Occipital lobe (tissue), 2 donors: ENCODE results near the gene ARHGAP8. TPM values are rescaled to one million over a fixed set of nuclear protein-coding genes. Genes with fewer than 3 reads are reported as not detected.

ENCODE experiments used
- DNase-seq: peaks from one replicate; lab custom pipeline; 2025; lab: John Stamatoyannopoulos, UW
- total RNA-seq: library from RNA; depleted of rRNA; stranded (reverse); fragments of >200 nt; gene quantifications from one replicate; pipeline ENCODE4 v1.2.3, GENCODE V29; 2014

The ARHGAP8 gene
- total RNA-seq, 1 donor from 2014 or later: 1.4 TPM

DNA sequence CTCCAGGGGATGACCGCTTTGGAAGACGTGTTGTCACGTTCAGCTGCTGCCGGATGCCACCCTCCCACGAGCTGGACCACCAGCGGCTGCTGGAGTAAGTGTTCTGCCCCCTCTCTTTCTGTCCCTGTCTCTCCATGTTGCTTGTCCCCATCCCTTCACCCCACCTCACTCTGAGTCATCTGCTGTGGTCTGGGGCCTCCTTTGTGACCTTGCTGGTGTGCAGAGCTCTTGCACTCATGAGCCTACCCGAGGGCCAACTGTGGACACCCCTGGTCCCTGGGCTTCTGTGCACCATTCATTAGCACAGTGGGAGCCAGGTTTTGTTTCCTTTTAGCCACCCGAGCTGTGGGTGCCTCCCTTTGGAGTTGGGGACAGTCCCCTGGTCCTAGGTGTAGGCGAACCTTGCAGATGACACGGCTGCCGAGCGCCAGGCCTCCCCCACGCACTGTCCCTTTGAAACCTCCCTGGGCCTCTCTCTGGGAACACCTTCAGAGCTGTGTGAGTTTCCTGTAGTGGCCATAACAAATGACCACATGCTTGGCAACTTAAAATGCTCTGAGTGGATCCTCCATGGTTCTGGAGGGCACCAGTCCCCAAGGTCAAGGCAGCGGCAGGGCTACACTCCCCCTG, 49.8 kb downstream of the ARHGAP8 start:
- DNase-seq: no peak

DNA sequence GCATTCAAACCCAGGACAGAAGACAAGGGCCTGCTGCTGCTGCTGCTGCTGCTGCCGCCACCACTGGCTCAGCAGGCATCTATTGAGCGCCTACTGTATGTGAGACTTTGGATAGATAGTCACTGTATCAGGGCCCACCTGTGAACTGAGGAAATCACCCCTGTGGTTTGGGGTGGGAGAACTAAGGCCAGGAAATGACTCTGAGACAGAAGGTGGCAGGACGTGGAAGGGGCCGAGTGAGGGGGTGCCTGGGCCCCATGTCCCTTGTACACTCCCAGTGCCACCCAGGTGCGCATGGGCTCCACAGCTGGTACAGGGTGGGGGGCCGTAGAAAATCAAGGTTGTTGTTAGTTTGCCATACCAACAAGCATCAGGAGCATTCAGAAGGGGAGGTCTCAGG, 50.6 kb downstream of the ARHGAP8 start:
- no peak for DNase-seq

DNA sequence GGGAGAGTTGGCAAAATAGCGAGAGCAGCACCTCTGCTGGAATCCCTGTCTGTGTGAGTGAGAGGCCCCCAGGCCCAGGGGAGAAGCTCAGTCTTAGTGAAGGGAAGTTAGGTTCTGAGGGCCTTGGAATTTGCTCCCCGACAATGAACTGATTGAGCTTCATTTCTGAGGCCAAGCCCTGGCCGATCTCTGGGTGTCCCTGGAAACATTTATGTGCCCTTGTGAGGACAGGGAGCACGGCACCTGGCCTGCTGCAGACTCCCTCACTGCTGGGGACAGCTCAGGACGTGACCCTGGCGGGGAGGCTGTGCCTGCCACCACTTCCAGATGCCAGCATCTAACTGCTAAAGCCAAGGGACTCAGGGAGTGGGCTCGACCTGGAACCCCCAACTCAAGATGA, 52.0 kb downstream of the ARHGAP8 start:
- no peak for DNase-seq

DNA sequence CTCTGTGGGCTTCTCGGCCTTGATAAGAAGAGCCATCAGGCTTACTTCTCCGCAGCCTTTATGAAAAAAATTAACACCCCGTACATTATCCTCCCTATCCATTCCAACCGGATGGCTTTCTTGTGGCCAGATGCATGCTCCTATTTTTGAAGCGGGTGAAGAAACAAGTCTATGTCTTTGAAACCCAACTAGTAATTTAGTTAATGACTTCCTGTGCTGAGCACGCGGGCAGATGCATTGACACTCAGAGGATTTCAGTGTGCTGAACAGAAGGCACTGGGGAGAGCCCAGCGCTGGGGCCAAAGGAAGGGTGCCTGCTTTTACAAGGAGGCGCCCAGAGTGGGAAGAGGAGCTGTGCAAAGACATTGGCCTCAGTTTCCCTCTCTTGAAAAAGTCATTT, 53.3 kb downstream of the ARHGAP8 start:
- DNase-seq: no peak

DNA sequence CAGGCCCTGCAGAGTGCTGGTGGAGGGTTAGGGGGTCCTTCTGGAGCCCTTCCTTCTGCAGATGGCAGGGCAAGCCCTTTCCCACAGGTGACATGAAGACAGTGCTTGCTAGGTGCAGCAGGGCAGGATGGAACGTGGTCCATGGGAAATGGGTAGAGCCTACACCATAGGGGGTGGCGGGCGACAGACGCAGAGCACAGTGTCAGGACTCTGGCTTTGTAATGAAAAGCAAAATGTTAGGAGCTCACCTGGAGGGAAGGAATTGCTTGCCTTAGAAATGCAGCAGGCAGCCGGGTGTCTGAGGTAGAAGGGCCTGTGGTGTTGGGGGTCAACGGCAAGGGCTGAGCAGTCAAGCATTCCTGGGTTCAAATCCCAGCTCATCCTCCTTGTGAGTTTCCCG, 54.9 kb downstream of the ARHGAP8 start:
- no peak for DNase-seq

DNA sequence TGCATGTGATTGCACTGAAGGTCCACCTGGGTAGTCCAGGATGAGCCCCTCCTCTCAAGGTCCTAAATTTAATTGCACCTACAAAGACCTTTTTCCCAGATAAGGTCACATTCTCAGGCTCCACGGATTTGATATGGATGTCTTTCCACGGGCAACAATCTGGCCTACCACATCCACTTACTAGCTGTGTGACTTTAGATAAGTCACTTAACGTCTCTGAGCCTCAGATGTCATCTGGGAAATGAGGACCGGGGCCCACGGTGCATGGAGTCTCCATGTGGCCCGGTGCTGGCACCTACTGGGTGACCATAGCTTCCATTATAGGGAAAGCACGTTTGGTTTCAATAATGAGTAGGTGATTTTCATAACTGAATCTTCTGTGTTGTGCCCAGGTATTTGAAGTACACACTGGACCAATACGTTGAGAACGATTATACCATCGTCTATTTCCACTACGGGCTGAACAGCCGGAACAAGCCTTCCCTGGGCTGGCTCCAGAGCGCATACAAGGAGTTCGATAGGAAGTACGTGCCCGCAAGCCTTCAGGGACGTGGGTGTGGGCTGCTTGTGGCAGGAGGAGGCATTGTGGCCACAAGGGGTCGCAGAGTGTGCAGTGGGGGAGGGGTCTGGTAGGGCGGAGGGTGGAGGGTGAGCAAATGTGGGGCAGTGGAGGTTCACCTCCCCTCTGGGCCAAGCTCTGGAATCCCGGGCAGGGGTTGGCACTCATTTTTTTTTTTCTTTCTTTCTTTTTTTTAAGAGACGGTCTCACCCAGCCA, 55.7 kb downstream of the ARHGAP8 start:
- no peak for DNase-seq

DNA sequence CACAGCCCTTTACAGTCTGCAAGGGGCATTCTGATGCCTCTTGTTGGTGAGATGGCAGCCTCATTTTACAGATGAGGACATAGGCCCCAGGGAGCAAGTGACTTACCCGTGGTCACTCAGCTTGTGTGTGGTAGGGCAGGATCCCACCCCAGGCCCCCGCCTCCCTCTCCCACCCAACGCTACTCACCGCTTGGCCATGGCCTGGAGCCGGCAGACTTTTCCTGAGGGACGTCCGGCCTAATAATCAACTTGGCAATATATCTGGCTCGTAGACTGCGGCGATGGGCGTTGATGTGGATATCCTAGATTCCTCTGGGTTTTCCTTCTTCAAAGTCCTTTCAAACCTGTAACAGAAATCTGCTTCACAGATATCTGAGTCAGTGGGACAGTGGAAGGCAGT, 57.1 kb downstream of the ARHGAP8 start:
- no peak for DNase-seq

DNA sequence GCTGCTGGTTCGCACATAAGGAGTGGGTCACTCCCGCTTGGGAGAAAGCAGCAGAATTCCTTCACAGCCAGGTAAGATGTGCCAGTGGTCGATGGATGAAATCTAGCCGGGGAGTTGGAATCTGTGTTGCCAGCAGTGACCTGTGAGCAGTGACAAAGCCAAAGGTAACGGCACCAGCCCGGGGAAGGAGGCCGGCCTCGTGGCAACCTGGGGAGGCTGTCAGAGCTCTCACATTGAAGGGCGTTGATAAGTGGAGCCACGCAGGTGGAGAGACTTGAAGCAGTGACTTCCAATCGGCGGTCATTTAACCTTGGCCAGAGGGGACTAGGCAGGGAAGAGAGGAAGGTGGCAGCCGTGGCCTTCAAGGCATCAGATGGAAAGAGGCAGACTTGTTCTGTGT, 58.8 kb downstream of the ARHGAP8 start:
- DNase-seq: no peak

DNA sequence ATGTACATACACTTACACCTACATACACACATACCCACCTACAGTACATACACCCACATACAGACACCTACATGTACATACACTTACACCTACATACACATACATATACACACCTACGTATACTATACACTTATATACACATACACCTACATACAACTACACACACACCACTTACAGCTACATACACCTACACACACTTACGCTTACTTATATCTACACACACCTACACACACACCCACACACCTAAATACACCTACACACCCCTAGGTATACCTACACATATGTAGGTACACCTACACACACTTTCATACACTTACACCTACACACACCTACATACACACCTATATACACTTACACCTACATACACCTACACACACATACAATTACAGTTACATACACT, 61.0 kb downstream of the ARHGAP8 start:
- no peak for DNase-seq

DNA sequence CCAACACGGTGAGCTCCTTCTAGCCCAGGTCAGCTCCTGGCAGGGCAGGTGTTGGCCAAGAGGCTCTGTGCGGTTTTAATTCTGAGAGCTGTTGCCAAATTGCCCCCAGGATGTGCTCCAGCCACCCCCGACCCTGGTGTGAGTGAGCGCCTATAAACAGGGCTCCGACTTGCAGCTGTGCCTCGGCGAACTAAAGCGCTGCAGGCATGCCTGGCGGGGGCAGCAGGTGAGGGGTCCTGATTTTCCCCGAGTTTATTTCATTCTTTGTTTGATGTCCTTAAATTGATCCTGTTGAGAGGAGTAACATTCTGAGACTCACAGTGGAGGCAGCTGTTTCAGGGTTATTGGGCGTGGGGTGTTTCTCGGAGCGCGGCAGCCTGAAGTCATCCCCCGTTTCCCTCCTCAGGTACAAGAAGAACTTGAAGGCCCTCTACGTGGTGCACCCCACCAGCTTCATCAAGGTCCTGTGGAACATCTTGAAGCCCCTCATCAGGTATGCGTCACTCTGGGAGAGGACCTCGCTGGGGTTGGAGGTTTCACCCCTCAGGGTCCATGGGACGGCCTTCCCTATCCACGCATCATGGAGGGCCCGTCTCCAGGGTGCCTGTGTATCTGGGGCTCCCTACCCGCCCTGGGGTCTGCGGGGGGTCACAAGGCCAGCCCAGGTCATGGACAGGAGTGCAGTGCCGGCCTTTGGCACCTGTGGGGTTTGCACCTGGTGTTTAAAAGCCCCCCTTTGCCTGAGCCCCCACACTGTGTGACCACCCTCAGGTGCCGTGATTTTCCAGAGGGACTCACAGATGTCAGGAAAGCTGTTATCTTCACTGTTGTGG, 62.1 kb downstream of the ARHGAP8 start:
- no peak for DNase-seq

DNA sequence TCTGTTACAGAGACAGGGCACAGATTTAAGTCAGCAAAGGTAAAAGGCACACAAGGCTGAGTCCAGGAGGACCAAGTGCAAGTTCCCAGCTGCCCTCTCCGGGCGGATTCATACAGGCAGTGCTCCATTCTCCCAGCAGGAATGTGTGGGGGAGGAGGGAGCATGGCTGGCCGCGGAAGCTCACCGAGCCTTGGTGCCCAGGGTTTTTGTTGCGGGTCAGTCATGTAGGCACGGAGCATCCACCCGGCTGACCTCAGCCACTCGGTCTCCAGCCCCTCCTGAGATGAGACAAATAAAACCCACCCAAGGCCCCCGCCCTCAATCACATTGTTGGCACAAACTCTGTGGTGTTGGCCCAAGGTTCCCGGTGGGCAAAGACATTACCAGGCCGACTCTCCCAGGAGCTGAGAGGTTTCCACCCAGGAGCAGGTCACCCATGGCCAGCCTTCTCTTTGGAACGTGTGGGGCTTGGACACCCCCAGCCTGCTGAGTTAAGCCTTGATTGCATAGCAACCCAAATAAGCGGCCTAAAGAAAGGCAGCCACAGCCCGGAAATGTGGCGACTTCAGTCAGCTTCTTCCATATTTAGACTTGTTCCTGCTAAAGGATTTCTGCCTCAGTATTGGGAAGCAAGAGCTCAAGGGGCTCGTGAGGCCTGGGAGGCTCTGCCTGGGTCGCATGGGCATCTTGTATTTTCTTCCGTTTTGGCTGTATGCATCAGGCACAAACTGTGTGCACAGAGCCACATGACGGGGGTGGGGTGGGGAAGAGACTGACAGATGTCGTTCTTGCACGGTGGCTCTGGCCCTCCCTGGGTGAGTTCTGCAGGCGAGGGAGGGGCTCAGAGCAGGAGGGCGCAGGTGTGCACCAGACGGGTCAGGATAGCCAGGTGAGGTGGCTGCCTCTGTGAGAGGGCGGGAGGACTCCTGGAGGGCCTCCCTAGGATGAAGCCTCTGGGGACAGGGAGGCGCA, 63.0 kb downstream of the ARHGAP8 start:
- no peak for DNase-seq

DNA sequence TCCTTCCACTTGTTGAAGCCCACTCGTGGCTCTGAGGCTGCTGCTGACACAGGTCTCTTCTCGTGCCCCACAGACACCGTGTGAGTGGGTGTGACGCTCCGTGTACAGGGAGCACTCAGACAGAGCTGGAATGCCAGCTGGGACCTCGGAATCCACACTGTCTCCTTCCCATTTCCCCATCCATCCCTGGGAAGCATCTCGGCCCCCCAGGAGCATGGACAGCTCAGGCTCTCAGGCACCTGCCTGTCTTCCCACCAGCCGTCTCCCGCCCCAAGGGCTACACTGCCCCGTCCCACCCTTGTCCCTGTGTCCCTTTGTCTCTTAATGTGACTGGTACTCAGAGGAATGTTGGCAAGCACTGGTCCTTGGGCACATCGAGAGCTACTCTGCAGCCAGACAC, 63.8 kb downstream of the ARHGAP8 start:
- no peak for DNase-seq

DNA sequence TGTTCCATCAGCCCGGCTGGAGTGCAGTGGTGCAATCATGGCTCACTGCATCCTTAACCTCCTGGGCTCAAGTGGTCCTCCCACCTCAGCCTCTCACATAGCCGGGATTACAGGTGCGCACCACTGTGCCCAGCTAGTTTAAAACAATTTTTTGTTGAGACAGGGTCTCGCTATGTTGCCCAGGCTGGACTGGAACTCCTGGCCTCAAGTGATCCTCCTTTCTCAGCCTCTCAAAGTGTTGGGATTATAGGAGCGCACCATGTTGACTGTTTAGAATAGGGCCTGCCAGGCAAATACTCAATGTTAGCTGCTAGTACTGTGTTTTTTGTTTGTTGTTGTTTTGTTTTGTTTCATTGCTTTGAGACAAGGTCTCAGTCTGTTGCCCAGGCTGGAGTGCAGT, 66.4 kb downstream of the ARHGAP8 start:
- DNase-seq: no peak

DNA sequence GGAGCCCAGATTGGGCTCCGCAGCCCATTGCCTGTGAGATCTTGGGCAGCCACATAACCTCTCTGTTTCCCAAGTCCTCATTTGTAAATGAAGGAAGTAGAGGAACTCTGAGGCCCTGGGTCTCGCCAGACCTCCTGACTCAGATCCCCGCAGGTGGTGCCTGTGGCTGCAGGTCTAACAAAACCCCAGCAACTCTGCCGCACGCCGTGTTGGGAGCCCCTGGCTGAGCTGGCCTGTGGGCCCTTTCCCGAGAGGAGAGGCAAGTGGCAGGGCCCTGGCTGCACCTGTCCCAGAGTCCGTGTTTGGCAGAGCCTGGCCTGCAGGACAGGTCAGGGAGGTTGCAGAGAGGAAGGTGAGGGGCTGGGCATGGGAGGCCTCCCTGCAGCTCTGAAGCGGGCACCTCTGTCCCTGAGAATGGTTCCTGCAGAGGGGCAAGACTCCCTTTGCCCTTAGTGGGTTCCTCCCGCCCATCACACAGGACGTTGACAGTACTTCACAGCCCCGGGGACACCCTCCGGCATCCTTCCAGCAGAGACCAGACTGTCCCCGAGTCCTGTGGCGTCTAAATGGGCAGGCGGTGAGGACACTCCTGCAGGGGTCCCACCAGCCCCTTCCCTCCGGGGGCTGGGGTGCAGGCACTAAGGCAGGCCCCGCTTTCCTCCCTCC, 67.7 kb downstream of the ARHGAP8 start:
- DNase-seq: no peak

DNA sequence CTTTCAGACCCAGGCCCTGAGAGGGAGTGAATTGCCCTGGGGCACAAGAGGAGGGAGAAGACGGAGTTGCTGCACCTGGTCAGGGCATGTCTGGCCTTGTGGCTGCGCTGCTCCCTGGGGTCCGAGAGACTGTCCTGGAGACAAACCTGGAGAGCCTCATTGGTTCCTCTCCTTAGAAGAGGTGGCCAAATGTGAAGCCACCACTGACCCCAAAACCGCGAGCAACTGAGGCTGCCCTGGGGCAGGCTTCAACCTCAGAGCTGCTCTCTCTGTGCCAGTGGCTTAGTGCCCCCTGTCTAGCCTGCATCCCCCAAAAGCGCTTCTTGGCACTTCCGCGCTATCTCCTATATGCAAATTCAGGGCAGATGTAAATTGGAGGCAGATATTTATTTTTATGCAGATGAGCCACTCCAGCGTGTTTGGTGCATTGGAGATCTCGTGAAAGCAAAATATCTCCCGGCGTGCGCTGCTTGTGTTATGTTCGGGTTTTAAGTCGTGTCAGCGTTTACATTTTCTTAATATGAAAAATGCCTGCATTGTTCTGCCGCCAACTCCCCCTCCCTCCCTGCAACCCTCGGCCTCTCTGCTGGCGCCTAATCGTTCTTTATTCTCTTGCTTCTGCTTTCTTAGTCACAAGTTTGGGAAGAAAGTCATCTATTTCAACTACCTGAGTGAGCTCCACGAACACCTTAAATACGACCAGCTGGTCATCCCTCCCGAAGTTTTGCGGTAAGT, 69.5 kb downstream of the ARHGAP8 start:
- no peak for DNase-seq

DNA sequence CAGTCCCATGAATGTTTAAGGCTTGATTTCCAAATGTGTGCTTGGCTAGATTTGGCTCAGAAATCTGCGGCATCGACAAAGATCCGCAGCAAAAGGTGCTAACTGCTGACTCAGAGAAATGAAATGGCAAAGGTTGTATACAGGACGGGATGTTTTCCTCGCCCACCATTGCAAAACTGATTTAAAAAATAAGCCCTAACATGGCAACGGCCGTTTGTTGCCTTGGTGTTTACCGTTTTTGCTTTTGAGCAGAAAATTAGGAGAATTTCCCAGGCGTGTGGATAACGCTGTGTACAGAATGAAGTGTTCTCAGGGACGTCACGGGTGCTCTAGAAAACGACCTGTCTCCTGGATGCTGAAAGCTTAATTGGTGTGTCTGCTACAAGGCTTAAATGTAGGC, 70.2 kb downstream of the ARHGAP8 start:
- DNase-seq: no peak

DNA sequence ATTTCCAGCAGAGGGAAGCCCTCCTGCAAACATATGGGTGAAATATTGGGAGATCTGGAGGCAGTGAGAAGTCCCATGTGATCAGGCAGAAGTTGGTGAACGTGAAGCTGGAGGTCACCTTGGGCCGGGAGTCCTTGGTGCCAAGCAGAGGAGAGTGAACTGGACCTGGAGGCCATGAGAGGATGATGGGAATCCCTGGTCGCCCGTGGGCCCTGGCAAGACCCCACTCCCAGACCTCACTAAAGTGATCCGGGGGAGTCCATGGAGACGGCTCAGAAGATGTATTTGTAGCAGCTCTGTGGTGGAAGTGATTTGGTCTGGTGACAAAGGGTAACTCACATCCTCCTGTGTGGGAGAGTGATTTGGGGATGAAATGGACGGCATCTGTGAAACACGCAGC, 71.0 kb downstream of the ARHGAP8 start:
- no peak for DNase-seq

DNA sequence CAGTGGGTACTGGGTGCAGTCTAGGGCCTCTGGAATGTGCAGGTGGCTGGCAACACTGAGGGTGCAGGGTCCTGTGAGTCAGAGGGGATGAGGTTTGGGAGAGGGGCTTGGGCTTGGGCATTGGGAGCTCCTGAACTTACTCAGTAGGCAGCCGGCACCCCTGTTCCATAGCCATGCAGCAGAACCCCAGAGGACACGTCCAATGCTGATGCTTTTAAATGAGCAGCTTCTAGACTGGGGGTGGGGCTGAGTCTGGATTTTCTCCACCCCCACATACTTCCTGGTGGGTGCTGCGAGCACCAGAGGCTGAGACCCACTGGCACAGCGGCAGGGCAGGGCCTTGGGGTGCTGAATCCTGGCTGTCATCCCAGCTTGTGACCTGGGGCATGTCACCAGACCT, 71.4 kb downstream of the ARHGAP8 start:
- DNase-seq: no peak

DNA sequence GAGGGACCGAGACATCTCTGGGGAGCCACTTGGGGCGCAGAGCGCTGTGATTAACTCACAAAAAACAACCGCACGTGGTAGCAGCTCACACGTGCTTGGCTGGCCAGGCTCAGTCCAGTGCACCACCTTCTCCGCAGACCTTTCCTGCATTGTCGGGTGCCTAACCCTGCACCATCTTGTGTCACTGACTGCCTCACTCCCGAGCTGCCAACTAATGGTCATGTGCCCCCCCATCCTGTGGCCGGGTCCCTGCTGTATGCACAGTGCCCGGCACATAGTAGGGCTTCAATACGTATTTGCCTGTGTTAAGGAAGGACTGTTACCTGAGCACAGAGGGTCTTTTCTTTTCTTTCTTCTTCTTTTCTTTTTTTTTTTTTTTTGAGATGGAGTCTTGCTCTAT, 71.9 kb downstream of the ARHGAP8 start:
- DNase-seq: no peak
